HG03460 (cell line): ENCODE measurements around the gene APOBEC2.
"Not testable (repeated sequence)": the region's sequence is repeated elsewhere in the genome, so short reads cannot be mapped to it uniquely, and the experiment has no call there.

Experiments used
- ATAC-seq: cut with Tn5 transposase; IDR thresholded peaks from one replicate; pipeline ENCODE4 v1.9.1; 2021; ENCODE audit not compliant: unreplicated experiment

The APOBEC2 gene

DNA sequence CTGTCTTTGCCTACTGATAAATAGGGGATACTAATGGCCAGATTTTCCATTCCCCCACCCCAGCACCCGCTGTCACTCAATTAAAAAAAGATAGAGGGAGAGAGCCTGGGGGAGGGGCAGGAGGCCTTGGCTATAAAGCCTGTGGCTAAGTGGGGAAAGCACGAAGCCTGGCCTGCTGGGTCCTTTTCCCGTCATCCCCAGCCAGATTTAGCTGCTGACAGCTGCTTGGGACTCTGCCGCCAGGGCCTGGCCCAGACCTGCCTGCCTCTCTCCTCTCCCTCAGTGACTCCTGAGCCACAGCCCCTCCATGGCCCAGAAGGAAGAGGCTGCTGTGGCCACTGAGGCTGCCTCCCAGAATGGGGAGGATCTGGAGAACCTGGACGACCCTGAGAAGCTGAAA is at the start of gene APOBEC2:
Gene APOBEC2 (plus strand): TSS at position 162 of the 400 bp plus-strand sequence. CDS start 146 bp downstream, at position 308.
- no peak for ATAC-seq

GRCh38 chr6:41006217-41006616 is 46.8 kb upstream of the APOBEC2 start:
- ATAC-seq, result peak; percentile 62

DNA sequence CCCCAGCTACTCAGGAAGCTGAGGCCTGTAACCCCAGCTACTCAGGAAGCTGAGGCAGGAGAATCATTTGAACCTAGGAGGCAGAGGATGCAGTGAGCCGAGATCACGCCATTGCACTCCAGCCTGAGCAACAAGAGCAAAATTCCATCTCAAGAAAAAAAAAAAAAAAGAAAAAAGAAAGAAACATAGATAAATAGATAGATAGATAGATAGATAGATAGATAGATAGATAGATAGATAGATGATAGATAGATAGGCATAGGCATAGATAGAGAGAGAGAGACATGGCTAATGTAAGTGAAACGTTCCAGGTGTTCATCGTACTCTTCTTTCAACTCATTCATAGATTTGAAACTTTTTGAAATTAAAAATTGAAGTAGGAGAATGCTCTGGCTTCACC is 46.0 kb upstream of the APOBEC2 start:
- not testable (repeated sequence) for ATAC-seq

DNA sequence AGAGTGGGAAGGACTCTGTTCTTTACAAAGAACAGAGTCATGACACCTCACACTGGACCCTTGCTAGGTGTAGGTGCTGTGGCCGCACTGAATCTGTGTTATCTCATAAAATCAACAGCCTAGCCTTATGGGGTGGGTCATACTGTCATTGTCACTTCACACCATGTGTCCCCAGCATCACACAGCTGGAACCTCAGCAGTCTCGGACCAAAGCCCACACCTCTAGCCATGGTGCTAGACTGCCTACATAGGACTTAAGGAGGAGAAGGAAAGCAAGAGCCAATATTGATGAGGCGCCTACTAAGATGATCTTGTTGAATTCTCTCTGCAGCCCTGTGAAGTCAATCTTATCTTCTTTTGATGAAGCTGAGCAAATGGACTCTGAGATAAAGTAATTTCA is 45.0 kb upstream of the APOBEC2 start:
- no peak for ATAC-seq

GRCh38 chr6:41009669-41010068 is 43.3 kb upstream of the APOBEC2 start:
- no peak for ATAC-seq

DNA sequence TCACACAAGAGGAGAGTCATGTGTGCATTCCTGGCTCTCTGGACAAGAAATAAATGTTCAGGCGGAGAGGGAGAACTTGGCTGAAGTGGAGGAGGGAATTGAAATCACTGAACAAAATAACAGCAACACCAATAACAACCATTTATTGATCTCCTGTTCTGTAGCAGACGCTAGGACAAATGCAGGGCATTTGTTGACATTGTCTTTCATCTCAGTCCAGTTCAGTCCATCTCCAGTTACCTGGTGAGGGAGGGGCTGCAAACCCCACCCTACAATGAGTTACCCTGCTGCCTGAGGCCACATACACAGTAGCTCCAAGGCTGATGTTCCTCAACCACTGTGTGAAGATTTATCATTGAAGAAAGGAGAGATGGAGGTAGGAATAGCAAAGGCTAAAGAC is 41.3 kb upstream of the APOBEC2 start:
- ATAC-seq, result no peak

DNA sequence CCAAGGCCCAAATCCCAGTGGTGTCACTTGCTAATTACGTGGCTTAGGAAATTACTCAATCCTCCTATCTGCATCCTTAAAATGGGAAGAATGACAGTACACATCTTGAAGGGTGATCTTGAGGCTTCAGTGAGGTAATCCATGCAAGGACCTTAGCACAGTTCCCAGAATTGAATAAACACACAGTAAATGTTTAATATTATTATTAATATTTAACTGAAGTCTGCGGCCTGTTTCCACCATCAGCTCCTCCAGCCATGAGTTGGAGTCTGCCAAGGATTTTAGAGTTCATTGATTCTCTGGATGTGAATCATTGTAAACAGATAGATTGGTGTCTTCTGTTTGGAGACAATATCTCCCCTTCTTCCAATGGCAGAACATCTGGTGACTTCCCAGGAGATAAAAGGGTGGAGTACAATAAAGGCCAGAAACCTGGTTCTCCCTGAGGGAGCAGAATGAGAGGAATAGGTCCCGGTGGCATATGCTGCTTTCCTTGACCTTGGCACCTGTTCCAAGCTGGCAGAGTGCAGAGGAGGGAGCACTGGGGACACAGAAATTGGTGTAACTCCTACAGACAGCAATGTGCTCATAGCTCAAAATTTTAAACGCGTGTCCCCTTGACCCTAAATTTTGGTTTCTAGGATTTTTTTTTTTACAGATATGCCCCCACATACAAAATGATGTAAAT is 39.4 kb upstream of the APOBEC2 start:
- ATAC-seq, result no peak

GRCh38 chr6:41014780-41015179 is 38.2 kb upstream of the APOBEC2 start:
- no peak for ATAC-seq

GRCh38 chr6:41015860-41016259 is 37.1 kb upstream of the APOBEC2 start:
- ATAC-seq, result not testable (repeated sequence)

GRCh38 chr6:41017663-41018062 is 35.3 kb upstream of the APOBEC2 start:
- no peak for ATAC-seq

DNA sequence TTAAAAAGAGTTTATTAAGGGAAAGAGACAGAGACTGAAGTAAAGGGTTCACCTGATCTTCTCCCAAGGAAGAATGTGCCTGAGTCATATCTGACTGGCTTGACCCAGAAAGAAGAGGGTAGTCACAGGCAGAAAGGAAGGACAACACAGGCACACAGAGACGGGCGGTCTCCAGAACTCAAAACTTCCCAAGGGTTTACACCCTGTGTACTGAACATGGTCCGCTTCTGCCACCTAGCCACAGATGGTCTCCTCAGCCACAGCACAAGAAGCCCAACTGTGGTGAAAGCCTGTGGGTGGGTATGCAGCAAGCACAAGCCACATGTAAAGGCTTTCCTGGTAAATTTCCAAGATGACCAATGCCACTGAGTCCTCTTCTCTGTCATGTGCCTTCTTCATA is 31.2 kb upstream of the APOBEC2 start:
- no peak for ATAC-seq

DNA sequence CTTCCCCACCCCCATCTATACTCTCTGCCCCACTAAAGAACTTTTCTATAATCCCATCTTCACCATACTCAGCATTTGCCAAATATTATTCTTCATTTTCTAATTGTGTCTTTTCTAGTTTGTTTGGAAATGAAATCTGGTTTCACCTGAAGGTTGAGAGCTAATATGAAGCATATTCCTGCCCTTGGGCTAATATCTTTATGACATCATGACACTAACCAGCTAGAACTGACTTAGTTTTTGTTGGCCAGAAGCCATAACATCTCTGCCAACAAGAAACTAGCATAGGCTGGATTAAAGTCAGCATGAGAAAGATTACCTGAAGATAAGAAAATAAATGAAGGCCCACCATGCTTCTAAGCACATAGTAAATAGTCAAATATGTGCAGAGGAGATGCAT is 30.7 kb upstream of the APOBEC2 start:
- ATAC-seq, result no peak

DNA sequence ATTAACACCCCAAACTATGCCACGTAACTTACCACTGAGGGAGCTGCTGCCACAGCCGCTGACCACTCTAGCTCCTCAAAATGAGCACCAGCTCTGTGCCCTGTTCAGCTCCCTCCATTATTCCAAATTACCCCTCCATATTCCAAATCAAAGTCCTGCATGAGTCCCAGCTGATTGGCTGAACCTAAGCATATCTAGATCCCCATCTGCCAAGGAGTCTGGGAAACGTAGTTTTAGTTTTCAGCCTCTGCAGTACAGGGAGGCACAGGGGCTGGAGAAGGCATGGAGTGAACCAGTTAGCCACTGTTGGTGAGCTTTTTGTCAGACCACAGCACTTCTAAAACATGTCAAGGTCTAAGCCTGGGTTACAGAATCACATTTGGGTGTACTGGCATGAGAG is 29.9 kb upstream of the APOBEC2 start:
- ATAC-seq, result no peak

DNA sequence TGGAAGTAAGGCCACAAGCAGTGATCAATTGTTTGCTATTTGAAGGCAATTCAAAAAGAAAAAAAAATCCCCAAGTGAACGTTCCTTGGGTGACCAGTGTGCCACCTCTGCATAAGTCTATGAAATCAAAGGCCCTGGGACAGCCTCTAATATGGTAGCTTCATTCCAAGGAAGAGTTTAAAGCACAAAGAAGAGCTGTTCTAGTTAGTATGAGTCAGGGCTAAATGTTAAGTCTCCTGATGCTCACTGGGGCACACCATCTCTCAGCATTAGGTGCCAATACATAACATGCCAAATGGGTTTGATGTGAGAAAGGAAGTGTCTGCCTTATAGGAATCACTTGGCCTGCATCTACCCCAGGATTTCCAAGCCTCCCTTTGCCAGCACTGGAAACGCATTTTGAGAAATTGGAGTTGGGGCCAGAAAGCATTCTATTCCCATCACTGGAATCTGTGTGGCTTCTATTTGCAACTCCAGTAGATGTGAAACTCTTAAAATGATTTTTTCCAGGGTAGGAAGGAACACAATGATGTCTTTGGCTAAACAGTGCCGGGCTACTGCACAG is 27.0 kb upstream of the APOBEC2 start:
- no peak for ATAC-seq

DNA sequence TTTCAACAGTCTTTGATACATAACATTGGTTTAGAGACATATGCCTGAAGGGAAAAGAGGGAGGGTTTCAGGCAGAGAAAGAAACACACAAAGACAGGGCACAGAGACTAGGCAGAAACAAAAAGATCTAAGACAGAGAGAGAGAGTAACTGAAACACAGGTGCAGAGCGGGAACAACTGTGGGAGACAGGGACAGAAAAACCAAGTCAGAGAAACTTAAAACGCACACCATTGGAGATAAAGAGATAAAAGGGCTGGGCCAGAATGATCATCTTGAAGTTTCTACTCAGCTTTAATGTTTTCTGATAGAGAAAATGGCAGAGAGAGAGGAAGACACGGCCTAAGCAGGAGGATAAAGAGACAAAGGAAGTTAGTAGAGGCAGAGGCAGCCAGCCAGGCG is 25.8 kb upstream of the APOBEC2 start:
- peak; percentile 9 for ATAC-seq

DNA sequence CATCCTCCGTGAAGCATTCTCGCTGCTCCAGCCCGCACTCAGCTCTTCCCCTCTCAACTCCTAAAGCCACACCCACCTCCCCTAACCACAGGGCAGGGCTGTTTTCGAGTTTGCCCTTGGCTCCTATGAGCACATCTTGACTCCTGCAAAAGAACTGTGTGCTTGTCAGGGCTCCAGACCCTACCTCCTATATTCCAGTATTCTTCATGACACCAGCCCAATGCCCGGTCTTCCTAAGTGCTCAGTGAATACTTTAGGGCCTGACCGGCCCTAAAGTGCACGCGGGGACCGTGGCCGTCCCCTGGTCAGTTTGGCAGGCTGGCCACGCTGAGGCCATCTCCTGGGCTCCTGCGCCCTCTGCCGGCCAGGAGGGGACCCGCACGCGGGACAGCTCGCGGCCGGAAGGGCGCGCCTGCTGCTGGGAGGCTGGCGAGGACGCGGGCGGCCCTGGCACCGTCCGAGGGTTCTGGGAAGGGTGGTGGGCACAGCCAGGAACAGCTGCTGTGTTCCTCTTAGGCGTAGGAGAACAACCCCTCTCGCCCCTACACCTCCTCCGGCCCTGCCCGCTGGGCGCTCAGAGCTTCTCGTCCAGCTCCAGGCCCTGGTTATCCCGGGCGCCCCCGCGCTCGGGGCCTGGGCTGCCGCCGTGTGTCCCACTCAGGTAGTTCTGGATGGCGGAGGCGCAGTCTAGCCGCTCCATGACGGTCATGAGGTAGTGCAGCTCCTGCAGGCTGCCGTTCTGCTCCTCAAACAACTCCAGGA is 25.0 kb upstream of the APOBEC2 start:
- ATAC-seq, result peak; percentile 88

- ATAC-seq, result peak; percentile 52
These were observed 24.2 kb upstream of the APOBEC2 start for GRCh38 chr6:41028561-41029412.

GRCh38 chr6:41032830-41033229 is 20.2 kb upstream of the APOBEC2 start:
- no peak for ATAC-seq

- ATAC-seq, result no peak
These were observed 19.2 kb upstream of the APOBEC2 start for GRCh38 chr6:41033776-41034175.

DNA sequence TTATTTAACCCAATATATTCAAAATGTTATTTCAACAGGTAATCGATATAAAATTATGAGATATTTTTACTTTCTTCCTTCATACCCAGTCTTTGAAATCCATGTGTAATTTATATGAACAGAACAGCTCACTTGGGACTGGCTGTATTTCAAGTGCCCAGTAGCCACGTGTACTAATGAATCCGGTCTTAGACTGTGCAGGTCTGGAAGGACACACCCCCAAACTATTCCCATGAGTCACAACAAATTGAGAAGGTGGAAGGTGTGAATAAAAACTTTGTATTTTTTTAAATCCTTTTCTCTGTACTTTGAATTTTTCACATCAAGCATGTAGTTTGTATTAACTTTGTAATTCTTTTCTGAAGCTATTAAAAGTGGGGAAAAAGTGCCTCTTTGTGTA is 16.8 kb upstream of the APOBEC2 start:
- ATAC-seq, result no peak

DNA sequence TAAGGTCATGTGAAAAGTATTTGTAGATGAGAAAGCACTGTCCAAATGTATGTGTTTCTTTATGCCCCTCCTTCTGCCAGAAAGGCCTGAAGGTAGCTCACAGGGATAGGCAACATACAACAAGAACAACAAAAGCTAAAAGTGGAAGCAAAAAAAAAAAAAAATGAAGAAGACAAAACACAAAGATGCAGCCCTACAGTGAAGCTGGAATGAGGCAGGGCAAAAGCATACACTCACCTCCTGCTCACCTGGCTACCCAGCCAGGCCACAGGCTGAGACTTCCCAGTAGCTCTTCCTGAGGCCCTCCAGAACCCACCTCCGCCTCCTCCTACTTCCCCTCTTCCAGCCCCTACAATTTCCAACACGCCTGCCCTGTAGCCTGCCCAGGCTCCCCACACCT is 16.4 kb upstream of the APOBEC2 start:
- no peak for ATAC-seq
